Epithelial cell of prostate (primary cell): ENCODE data around the gene PLEKHA5.
A peak's percentile ranks its signal among the peaks of the same experiment; 100 is the strongest.

ENCODE experiments used
- DNase-seq: peaks from one replicate; pipeline ENCODE4 v3.0.0-alpha.2; 2011; ENCODE audit warnings: low read depth, low spot score
- H3K27ac ChIP-seq: fragments of 450-650 bp; 2 replicates; pipeline ENCODE4 v1.5.1; 2017; ENCODE audit warnings: mild to moderate bottlenecking

PLEKHA5 gene

GRCh38 chr12:19196959-19197630 lies 67.6 kb downstream of the PLEKHA5 start:
- H3K27ac ChIP-seq = no peak overlapping the region
- no peak for DNase-seq

GRCh38 chr12:19198272-19198671 lies 68.7 kb downstream of the PLEKHA5 start:
- H3K27ac ChIP-seq = no peak overlapping the region
- DNase-seq = peak; percentile 43

- H3K27ac ChIP-seq = no peak overlapping the region
- DNase-seq = no peak
Observed at GRCh38 chr12:19199332-19199731, 69.8 kb downstream of the PLEKHA5 start.

- no peak overlapping the region for H3K27ac ChIP-seq
- DNase-seq = no peak
Observed at GRCh38 chr12:19200261-19200660, 70.7 kb downstream of the PLEKHA5 start.

- no peak for DNase-seq
- H3K27ac ChIP-seq = no peak overlapping the region
Observed at GRCh38 chr12:19201661-19202060, 72.1 kb downstream of the PLEKHA5 start.

GRCh38 chr12:19203013-19203412 lies 73.5 kb downstream of the PLEKHA5 start:
- no peak overlapping the region for H3K27ac ChIP-seq
- no peak for DNase-seq

GRCh38 chr12:19203539-19204506 lies 74.3 kb downstream of the PLEKHA5 start:
- no peak overlapping the region for H3K27ac ChIP-seq
- no peak for DNase-seq

GRCh38 chr12:19205120-19205519 lies 75.6 kb downstream of the PLEKHA5 start:
- no peak for DNase-seq

GRCh38 chr12:19206493-19207077 lies 77.1 kb downstream of the PLEKHA5 start:
- DNase-seq = no peak
- H3K27ac ChIP-seq = no peak overlapping the region

More at GRCh38 chr12:19205120-19205519, 75.6 kb downstream of the PLEKHA5 start:
- no peak overlapping the region for H3K27ac ChIP-seq

GRCh38 chr12:19208456-19208855 lies 78.9 kb downstream of the PLEKHA5 start:
- H3K27ac ChIP-seq = no peak overlapping the region
- no peak for DNase-seq

GRCh38 chr12:19209661-19210060 lies 80.1 kb downstream of the PLEKHA5 start:
- DNase-seq = no peak
- H3K27ac ChIP-seq = no peak overlapping the region

GRCh38 chr12:19211802-19212201 lies 82.3 kb downstream of the PLEKHA5 start:
- no peak for DNase-seq
- no peak overlapping the region for H3K27ac ChIP-seq

GRCh38 chr12:19212245-19212644 lies 82.7 kb downstream of the PLEKHA5 start:
- H3K27ac ChIP-seq = no peak overlapping the region
- DNase-seq = no peak

- DNase-seq = no peak
- no peak overlapping the region for H3K27ac ChIP-seq
Observed at GRCh38 chr12:19214020-19214419, 84.5 kb downstream of the PLEKHA5 start.

- no peak overlapping the region for H3K27ac ChIP-seq
- no peak for DNase-seq
Observed at GRCh38 chr12:19215115-19215514, 85.6 kb downstream of the PLEKHA5 start.

GRCh38 chr12:19217446-19217845 lies 87.9 kb downstream of the PLEKHA5 start:
- no peak for DNase-seq
- no peak overlapping the region for H3K27ac ChIP-seq

- DNase-seq = no peak
- H3K27ac ChIP-seq = peak overlapping the region; percentile 66
Observed at GRCh38 chr12:19220205-19220604, 90.7 kb downstream of the PLEKHA5 start.

- peak; percentile 83 for DNase-seq
- peak overlapping the region; percentile 66 for H3K27ac ChIP-seq
Observed at GRCh38 chr12:19220852-19221466, 91.4 kb downstream of the PLEKHA5 start.

- no peak for DNase-seq
- H3K27ac ChIP-seq = no peak overlapping the region
Observed at GRCh38 chr12:19222558-19222957, 93.0 kb downstream of the PLEKHA5 start.

- DNase-seq = no peak
- H3K27ac ChIP-seq = no peak overlapping the region
Observed at GRCh38 chr12:19223018-19223417, 93.5 kb downstream of the PLEKHA5 start.

GRCh38 chr12:19223695-19224094 lies 94.2 kb downstream of the PLEKHA5 start:
- H3K27ac ChIP-seq = no peak overlapping the region
- DNase-seq = no peak
